AG08395 (cell line): ENCODE measurements around the gene WDR1.
"Not testable (repeated sequence)": the region's sequence is repeated elsewhere in the genome, so short reads cannot be mapped to it uniquely, and the experiment has no call there.

ENCODE experiments used
- DNase-seq: peaks from one replicate; pipeline ENCODE4 v3.0.0; 2012; ENCODE audit warnings: mixed read lengths, low spot score

The WDR1 gene

DNA sequence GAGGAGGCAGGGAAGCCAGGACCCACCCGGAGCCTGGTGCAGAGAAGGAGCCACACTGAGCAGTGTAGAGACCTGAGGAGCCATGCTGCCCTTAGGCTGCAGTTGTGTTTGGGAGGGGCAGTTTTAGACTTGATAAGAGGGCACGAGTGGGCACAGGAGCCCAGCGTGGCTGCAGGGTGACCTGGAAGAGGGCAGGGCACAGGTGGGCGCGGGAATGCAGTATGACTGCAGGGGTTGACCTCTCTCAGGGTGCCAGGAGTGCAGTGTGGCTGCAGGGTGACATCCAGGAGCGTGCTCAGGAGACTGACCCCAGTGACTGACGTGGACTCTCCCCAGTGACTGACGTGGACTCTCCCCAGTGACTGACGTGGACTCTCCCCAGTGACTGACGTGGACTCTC lies 14.6 kb upstream of the WDR1 start:
- DNase-seq = no peak

DNA sequence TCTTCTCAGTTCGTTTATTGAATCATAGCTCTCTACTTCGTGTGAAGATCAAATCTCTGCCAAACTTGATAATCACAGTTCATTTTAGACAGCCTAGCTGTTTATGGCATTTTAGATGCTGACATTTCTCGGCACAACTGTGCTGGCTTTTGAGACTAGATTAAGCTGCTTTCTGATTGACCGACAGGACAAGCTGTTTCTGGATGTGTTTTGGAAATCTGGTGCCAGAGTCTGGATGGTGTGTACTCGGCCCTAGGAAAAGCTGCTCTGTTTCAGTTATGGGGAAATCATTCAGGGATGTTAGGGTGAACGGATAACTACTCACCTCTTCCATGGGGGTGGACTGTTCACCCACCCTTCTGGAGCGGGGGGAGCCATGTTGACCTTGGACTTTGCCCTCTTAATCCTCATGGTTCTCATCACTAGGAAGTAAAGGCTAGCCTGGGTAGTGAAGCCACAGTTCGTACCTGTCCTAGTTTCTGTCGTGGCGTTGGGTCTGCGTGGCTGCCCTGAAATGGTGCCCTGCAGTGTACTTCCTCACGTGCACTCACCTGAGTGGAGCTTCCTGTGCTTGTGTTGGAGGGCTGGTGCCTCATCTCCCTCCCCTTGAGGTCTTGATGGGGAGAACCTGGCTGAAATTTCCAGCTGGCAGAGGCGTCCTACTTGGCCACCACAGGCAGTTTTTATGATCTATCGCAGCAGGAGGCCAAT lies 13.7 kb upstream of the WDR1 start:
- DNase-seq = no peak

DNA sequence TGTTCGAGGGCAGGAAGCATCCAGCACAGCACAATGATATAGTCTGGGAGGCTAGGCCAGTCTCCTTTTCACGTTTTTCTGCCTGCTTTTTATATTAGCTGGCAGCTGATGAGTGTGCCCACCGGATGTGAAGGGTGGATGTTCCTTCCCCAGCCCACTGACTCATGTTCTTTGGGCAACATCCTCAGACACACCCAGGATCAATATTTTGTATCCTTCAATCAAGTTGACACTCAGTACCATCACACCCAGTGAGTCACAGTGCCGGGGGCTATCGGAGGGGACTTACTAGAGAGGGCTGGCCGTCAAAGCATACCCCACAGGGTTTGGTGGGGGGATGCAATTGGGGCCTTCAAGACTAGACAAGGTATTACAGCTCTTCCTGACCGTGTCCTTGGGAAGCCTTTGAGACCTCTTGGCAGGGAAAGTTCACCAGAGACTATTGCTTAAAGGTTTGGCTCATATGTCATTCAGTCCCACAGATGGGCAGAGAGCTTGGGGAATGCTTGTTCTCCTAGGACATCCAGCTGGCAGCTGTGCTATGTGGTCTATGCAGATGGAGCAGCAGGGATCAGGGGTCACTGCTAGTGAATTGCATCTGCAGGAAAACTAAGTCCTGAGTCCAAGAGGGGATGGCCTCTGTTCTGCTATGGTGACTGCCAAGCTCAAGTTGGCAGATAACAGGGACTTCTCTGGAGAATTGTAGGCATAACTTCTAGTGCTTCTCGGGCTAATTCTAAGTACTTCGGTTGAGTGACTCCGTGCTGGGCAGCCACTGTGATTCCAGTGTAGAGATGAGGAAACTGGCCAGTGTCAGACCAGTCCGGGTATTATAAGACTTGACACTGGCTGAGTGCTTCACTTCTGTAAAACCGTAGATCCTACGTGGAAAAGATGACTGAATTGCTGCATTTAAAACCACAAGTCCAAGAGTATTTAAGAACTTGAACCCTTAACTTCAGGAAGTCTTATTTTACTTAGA lies 12.9 kb upstream of the WDR1 start:
- DNase-seq = no peak

DNA sequence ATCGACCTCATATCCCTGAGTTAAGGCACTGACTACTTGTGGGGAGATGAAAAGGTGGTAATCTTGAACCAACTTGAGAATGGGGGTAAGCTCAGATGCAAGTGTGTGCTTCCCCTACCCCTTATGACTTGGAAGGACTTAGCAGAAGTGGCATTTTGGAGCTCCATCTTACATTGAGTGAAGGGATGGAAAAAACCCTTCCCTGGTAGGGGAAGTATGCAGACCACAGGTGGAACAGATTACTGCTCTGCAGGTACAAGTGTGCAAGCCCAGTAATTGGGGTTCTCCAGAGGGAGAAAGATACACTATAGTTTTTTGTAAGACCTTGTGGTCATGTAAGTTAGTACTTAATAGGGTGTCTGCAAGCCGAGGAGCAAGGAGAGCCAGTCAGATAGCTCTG lies 12.2 kb upstream of the WDR1 start:
- no peak for DNase-seq

DNA sequence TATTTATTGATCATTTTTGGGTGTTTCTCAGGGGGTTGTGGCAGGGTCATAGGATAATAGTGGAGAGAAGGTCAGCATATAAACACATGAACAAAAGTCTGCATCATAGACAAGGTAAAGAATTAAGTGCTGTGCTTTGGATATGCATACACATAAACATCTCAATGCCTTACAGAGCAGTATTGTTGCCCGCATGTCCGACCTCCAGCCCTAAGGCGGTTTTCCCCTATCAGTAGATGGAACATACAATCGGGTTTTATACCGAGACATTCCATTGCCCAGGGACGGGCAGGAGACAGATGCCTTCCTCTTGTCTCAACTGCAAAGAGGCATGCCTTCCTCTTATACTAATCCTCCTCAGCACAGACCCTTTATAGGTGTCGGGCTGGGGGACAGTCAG lies 10.9 kb upstream of the WDR1 start:
- not testable (repeated sequence) for DNase-seq

DNA sequence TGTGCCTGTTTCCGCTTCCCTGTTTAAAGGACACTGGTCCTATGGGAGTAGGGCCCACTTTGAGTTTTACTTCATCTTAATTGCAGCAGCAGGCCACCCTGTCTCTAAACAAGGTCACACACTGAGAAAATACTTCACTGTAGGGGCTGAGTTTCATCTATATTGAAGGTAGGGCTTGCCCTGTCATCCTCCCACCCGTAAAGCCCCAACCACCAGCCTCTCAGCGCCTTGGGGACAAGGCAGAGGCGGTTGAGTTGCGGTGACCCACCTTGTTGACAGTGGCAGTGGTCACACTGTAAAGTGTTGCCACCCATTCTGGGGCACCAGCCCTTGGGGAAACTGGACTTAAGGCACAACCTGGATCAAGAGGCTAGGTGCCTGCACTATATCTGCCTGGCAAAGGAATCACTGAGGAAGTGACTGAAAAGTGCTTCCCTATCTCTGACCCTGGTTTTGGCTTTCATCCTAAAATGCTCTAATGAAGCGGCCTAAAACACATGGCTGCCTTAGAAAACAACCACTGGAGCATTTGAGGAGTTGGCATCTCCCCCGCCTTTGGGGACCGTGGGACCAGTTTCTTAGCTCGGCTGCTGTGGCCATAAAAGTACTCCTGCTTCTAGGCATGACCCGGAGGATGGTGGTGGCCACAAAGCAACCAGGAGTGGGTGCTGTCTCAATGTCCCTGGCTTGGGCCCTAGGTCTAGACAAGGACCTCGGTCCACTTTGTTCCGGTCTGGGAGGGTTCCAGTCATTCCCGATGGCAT lies 7.8 kb upstream of the WDR1 start:
- DNase-seq = no peak

DNA sequence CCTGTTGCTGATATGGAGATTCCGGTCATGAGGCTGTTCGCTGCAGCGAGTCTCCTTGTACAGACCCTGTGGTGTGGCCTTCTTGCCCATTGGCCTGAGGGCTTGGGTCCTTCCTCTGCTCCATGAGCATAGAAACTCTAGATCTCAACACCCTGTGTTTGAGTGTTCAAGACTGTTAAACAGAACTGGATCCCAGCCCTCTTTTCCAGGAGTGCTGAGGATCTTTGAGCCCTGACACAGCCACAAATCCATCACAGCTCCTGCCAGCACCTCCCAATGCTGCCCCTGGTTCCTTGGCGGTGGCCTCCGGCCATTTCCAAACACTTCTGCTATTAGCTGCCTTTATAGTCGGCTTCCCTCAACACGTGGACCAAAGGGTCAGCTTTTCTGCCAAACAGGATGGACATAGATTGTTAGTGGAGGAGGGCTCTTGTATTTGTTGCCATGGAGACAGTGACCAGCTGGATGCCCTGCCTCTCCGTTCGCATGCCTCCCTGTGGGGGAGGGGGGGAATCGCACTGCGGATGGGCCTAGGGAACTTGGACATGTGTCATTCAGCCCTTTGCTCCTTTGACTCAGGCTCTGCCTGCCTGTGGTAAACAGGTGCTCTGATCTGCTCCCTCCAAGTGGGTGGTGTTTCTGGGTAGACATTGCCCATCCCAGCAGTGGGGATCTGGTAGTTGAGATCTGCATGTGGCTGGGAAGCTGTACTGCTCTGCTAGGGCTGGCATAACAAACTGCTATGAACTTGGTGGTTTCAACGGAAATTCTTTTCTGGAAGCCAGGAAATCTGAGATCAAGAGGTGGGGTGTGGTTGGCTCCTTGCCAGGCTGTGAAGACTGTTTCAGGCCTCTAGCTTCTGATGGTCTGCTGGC lies 6.9 kb upstream of the WDR1 start:
- no peak for DNase-seq

DNA sequence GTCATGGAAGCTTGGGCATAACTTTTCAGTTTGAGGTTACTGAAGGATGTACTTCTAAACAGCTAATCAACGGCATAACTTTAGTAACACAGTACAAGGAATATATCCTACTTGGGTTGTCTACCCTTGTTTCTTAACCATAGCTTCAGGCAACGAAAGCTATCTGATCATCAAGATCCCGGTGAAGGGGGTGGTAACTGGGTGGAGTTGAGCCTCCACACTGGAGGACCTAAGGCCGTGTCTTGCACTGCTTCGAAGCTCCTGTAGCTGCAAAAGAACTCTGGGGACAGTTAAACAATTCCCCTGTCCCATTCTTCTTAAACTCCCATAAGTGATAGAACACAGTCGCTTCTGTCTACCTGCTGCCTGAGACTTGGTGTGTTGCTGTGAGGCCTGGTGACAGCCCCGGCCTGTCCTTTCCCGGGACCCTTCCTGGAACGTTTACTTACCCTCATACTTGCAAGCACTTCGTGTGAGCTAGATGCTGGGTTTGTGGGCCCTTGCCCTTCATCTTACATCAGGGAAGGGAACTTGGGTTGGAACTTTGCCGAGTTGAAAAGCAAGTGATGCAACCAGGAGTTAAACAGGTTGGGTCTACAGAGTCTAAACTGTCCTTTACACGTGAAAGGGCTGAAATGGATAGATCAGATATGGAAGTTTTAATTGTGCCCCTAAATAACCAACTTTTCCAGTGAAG lies 5.8 kb upstream of the WDR1 start:
- no peak for DNase-seq

DNA sequence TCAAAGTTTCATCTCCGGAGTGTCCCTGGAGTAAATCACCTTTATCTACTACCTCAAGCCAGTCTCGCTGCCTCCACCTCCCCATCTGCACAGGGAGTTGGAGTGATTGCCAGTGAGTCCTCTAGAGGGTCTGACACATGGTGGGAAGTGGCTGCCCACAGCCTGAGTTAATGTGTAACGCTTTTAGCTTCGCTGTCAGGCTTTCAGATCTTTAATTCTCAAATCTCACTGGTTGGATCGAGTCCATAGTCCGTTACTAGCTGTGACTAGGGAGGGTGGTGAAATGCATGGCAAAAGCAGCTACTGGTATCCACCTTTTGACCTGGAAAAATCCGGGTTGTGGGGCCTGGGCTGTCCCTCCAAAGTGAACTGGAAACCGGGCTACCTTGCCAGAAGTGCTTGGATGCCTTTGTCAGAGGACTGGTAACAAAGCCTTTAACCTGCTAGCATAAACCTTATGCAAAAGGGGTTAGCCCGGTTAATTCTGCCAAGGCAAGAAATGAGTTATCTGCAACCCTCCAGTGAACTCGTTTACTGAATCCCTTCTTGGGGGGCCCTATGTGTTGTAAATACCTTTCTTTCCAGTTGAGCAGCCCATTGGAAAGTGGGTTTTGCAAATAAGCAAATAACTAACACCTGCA lies 5.1 kb upstream of the WDR1 start:
- no peak for DNase-seq

DNA sequence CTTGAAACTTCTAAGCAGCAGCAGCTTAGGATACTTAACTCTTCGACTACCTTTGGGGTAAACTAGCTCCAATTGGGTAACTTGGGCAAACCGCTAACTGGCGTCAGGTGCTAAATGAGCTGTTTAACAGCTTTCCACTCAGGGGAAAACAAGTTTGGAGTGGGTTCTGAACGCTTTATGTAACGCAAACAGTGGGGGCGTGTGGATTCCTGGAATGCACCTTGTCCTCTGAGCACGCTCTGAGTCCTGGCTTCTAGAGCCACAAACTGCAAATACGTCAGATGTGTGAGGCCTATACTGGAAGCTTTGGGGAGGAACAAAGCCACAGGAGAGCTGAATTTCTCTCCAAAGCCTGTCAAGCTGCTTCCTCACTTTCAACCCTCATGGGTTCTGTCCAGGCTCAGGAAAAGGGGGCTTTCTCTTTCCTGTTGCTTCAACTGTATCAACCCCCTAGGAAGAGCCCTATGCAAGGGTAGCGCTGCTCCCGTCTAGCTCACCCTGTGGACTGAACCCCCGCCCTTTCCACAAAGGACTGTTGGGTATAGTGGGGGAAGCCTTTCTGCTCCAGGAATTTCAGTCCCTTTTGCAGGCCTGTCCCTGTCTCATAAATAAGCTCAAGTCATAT lies 4.5 kb upstream of the WDR1 start:
- DNase-seq = no peak

DNA sequence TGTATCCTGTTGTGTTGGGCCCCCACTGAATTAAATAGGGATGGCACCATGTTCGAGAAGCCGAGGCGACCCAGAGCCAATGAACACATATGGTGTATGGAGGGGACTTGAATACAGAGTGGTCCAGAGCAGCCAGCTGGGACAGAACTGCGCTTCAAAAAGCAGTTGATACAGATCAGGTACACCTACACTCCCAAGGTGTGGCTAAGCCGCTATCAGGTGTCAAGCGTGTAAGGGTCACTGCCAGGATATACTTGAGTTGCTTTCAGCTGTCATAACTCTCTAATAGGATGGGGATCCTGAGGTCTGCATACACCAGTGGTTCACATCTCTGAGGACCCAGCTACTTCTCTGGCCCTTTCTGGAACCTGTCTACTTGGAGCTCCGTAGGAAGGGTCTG lies 3.2 kb upstream of the WDR1 start:
- no peak for DNase-seq

DNA sequence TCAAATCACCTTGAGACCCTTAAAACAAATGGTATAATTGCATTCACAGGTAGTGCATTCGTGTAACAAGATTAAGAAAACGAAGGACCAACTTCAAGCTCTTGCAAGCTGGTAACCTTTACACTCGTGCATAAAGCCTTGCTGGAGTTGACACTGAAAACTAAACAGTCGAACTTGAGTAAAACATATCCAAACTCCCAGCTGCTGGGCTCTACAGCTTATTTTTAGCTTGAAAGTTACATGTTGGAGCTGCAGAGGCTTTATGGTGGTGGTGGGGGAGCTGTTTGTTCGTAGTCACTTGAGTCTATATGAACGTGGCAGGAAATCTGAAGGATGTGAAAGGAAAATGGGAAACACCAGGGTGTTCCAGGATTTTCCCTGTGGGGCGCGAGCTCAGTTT lies 2.7 kb upstream of the WDR1 start:
- no peak for DNase-seq

DNA sequence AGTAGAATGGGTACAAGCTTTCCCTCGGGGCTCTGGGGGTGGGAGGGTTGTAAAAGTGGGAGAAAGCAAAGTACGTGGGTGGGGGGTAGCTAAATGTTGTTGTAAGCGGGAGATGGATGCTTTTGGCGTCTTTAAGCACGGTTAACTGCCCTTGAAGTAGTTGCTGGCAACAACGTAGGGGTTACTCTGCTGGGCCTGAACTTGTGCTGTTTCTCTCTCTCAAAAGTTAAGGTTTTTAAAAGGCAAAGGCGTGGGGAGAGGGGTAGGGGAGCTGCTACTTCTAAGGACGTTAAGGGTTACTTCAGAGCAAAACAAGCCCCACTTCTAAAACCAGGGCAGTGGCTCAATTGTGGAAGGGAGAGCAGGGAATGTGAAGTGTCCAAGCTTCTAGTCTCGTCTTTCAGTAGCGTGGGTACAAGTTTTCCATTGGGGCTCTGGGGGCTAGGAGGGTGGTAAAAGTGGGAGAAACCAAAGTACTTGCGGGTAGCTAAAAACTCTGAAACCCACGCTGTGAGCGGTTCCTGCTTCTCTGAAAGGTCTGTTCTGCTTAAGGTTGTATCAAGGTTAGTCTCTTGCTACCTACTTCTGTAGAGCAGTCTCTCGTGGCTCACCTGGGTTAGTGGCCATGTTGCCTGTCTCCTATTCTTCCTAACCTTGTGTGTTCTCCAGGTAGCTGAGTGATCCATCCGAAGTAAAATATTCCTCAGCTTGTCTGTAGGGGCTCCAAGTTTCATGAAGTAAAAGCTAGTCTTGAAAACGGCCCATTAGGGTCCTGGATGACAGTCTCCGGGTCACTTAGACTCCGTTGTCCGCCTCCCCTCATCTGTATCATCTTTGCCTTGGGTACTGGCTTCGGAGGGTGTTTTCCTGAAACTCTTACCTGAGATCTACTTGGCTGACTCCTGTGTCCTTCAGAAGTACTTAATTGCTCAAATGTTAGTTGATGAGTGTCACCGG lies 1.7 kb upstream of the WDR1 start:
- no peak for DNase-seq

DNA sequence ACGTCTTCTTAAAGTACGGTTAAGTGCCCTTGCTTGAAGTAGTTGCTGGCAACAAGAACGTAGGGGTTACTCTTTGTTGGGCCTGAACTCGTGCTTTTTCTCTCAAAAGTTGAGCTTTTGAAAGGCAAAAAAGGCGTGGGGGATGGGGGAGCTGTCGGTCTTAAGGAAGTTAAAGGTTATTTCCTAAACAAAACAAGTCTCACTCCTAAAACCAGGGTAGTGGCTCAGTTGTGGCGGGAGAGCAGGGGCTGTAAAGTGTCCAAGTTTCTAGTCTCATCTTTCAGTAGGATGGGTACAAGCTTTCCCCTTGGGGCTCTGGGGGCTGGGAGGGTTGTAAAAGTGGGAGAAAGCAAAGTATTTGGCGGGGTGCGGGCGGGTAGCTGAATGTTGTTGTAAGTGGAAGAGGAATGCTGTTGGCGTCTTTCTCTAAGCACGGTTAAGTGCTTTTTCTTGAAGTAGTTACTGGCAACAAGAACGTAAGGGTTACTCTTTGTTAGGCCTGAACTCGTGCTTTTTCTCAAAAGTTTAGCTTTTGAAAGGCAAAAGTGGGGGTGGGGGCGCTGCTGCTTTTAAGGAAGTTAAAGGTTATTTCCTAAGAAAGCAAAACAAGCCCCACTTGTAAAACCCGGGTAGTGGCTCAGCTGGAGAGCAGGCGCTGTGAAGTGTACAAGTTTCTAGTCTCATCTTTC lies 904 bp upstream of the WDR1 start:
- DNase-seq = no peak

DNA sequence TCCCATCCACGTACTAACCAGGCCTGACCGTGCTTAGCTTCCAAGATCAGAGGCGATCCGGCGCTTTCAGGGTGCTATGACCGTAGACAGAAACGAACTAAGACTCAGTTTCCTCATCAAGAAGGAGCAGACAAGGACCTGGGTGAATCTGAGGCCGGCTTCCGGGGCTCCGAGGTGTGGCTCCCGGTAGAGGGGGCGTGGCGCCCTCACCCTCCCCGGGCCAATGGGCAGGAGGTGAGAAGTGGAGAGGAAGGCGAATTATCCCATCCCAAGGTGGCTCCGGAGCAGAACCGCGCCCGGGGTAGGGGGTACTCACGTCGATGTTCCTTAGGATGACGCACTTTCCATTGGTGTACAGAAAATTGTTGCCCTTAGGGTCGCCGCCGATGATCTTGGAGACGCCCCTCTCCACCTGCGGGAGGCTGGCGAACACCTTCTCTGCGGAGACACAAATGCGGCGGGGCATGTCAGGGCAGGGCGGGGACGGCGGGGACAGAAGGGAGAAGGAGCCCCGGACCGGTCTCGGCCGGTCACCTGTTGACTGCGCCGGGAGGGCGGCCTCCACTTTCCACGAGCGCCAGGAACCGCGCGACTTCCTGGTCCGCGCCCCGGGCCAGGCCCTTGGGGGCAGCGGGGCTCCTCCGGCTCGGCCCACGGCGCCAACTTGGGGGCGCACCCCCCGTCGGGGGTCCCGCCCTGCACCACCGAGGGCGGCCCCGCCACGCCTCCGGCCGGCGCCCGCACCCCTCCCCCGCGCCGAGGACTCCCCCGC lies 616 bp downstream of the WDR1 start:
- DNase-seq = peak; percentile 39

DNA sequence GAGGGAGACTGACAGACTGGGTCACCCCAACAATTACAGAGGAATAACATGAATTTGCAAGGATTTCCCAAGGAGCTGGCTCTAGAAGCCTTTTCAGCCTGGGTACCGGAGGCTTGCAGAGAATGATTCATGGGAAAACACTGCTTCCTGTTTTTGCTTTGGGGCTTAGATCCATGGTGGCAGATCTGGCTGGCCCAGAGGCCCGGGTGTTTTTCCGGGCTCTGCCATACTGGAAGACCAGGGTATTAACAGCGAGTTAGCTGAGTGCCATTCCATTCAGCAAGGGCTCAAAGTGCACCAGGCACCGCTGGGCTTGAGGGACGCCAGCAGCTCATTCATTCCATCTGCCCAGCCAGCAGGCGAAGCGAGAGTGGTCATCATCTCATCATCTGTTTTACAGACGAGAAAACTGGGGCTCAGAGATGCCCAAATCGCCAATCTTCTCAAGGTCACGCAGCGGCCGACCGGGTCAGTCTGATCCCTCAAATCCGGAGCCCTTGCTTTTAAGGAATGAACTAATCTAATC lies 1.3 kb downstream of the WDR1 start:
- peak; percentile 65 for DNase-seq

DNA sequence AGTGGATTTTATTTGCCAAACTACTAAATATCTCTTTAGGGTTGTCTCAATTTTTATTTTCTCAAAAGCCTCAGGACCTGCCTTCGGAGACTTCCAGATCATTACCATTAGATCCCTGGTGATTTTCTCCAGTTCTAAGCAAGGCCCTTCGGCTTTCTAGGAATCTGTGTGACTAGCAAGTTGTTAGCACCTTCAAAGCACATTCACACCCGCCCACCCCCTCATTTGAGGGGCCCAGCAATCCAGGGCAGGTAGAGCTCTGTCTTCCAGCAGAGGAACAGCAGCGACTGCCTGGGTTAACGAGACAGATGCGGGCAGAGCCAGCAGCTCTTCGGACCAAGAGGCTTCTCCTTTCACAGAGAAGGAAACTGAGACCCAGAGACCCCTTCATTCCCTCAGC lies 2.0 kb downstream of the WDR1 start:
- DNase-seq = no peak
